ENCODE results near the gene LDAH. TPM values are rescaled to one million over a fixed set of nuclear protein-coding genes. Genes with fewer than 3 reads are reported as not detected.

The LDAH gene
- total RNA-seq, 1 donor: 17.4 TPM

DNA sequence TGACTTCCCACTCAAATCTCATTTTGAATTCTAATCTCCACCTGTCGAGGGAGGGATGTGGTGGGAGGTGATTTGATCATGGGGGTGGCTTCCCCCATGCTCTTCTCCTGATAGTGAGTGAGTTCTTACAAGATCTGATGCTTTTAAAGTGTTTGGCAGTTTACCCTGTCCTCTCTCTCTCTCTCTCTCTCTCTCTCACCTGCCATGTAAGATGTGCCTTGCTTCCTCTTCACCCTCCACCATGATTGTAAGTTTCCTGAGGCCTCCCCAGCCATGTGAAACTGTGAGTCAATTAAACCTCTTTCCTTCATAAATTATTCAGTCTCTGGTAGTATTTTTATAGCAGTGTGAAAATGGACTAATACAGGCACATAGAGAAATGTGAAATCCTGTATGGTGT is 7.0 kb upstream of the LDAH start:
- Histone ChIP-seq H3K4me1 (ENCODE audit: insufficient read depth, low read length) (no peaks in the 10 kb centered on the region), H3K27me3 (ENCODE audit: insufficient read depth, low read length) (no peaks in the 10 kb centered on the region), H3K4me2 (ENCODE audit: insufficient read depth, low read length) (no peak overlapping the region), H3K79me2 (ENCODE audit: insufficient read depth, low read length) (no peaks in the 10 kb centered on the region), H3K4me3 (ENCODE audit: insufficient read depth, low read length) (no peak overlapping the region), H4K20me1 (ENCODE audit: insufficient read depth, low read length) (no peaks in the 10 kb centered on the region), H2AFZ (ENCODE audit: low read length) (no peak overlapping the region), H3K36me3 (ENCODE audit: insufficient read depth, low read length) (no peaks in the 10 kb centered on the region), H3K9me3 (ENCODE audit: low read depth, low read length) (no peaks in the 10 kb centered on the region), H3K27ac (ENCODE audit: low read depth, low read length) (no peak overlapping the region)
- no peak for DNase-seq (ENCODE audit: insufficient read length, low spot score, missing footprints)
- TF ChIP-seq, protein P1, sequence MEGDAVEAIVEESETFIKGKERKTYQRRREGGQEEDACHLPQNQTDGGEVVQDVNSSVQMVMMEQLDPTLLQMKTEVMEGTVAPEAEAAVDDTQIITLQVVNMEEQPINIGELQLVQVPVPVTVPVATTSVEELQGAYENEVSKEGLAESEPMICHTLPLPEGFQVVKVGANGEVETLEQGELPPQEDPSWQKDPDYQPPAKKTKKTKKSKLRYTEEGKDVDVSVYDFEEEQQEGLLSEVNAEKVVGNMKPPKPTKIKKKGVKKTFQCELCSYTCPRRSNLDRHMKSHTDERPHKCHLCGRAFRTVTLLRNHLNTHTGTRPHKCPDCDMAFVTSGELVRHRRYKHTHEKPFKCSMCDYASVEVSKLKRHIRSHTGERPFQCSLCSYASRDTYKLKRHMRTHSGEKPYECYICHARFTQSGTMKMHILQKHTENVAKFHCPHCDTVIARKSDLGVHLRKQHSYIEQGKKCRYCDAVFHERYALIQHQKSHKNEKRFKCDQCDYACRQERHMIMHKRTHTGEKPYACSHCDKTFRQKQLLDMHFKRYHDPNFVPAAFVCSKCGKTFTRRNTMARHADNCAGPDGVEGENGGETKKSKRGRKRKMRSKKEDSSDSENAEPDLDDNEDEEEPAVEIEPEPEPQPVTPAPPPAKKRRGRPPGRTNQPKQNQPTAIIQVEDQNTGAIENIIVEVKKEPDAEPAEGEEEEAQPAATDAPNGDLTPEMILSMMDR (IDR thresholded peaks at IDR 0.05; ENCODE audit: extremely low read depth, low read depth, low read length): no peak

DNA sequence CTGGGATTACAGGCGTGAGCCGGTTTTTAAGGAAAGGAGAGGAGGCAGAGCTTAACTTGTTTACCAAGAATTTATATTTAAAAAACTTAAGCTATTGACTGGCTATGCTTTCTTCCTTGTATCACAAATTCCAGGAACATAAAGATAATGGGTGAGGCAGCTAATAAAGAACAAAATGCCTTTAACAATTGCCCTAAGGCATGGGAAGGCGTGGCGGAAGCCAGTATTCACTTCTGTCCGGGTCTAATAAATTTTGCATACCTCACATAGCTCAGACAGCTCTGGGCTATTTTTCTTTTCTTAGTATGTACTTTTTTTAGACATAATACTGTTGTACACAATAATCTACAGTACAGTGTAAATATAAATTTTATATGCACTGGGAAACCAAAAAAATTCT is 1.0 kb upstream of the LDAH start:
- no peaks in the 10 kb centered on the region for H3K27me3 ChIP-seq (ENCODE audit: insufficient read depth, low read length)
- H3K27ac ChIP-seq (ENCODE audit: low read depth, low read length): no peak overlapping the region
- DNase-seq (ENCODE audit: insufficient read length, low spot score, missing footprints): no peak
- H3K4me3 ChIP-seq (ENCODE audit: insufficient read depth, low read length): no peak overlapping the region
- no peaks in the 10 kb centered on the region for H3K9me3 ChIP-seq (ENCODE audit: low read depth, low read length)
- H3K36me3 ChIP-seq (ENCODE audit: insufficient read depth, low read length): no peaks in the 10 kb centered on the region
- H2AFZ ChIP-seq (ENCODE audit: low read length): no peak overlapping the region
- peaks cover 5% of the 10 kb centered on the region for H3K4me1 ChIP-seq (ENCODE audit: insufficient read depth, low read length)
- peaks cover 14% of the 10 kb centered on the region for H3K79me2 ChIP-seq (ENCODE audit: insufficient read depth, low read length)
- no peak overlapping the region for H3K4me2 ChIP-seq (ENCODE audit: insufficient read depth, low read length)
- H4K20me1 ChIP-seq (ENCODE audit: insufficient read depth, low read length): no peaks in the 10 kb centered on the region
- TF ChIP-seq, protein P1 (IDR thresholded peaks at IDR 0.05; ENCODE audit: extremely low read depth, low read depth, low read length): no peak

DNA sequence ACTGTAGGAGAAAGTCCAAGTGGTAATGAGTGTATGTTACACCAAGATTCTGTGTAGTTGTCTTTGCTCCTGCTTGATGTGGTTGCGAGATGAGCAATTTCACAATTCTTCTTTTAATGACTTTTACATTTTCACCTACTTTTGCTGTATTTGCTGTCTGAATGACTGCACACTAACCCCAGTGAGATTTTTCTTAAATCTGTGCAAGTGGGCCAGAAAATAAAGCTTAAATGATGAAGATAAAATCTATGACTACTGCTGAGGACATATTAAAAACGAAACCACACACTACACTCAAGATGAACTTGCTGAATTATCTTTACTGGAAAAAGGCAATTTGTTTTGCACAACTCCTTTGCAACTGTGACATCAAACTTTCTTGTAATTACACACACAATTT is 4.1 kb downstream of the LDAH start:
- Histone ChIP-seq H3K27ac (ENCODE audit: low read depth, low read length) (no peak overlapping the region), H3K4me1 (ENCODE audit: insufficient read depth, low read length) (peaks cover 5% of the 10 kb centered on the region), H3K27me3 (ENCODE audit: insufficient read depth, low read length) (no peaks in the 10 kb centered on the region), H2AFZ (ENCODE audit: low read length) (no peak overlapping the region), H3K9me3 (ENCODE audit: low read depth, low read length) (no peaks in the 10 kb centered on the region), H3K79me2 (ENCODE audit: insufficient read depth, low read length) (peaks cover 48% of the 10 kb centered on the region), H3K4me3 (ENCODE audit: insufficient read depth, low read length) (no peak overlapping the region), H3K36me3 (ENCODE audit: insufficient read depth, low read length) (no peaks in the 10 kb centered on the region), H4K20me1 (ENCODE audit: insufficient read depth, low read length) (peaks cover 5% of the 10 kb centered on the region), H3K4me2 (ENCODE audit: insufficient read depth, low read length) (no peak overlapping the region)
- TF ChIP-seq, protein P1 (IDR thresholded peaks at IDR 0.05; ENCODE audit: extremely low read depth, low read depth, low read length): no peak
- no peak for DNase-seq (ENCODE audit: insufficient read length, low spot score, missing footprints)

DNA sequence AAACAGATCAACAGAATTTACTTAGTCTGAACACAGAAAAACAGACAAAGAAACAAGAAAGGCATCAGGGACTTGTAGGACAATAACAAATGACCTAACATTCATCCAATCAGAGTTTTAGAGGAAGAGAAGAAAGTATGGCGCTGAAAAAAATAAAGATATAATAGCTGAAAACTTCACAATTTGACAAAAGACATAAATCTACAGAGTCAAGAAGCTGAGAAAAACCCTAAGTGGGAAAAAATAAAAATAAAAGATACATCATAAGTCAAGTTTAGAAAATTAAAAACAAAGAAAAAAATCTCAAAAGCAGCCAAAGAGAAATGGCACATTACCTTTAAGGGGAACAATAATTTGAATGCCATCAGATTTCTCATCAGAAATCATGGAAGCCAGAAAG is 7.7 kb downstream of the LDAH start:
- TF ChIP-seq, protein P1 (IDR thresholded peaks at IDR 0.05; ENCODE audit: extremely low read depth, low read depth, low read length): no peak
- Histone ChIP-seq H3K36me3 (ENCODE audit: insufficient read depth, low read length) (no peaks in the 10 kb centered on the region), H3K4me1 (ENCODE audit: insufficient read depth, low read length) (no peaks in the 10 kb centered on the region), H2AFZ (ENCODE audit: low read length) (no peak overlapping the region), H3K4me3 (ENCODE audit: insufficient read depth, low read length) (no peak overlapping the region), H4K20me1 (ENCODE audit: insufficient read depth, low read length) (peaks cover 6% of the 10 kb centered on the region), H3K79me2 (ENCODE audit: insufficient read depth, low read length) (peaks cover 44% of the 10 kb centered on the region), H3K27me3 (ENCODE audit: insufficient read depth, low read length) (no peaks in the 10 kb centered on the region), H3K4me2 (ENCODE audit: insufficient read depth, low read length) (no peak overlapping the region), H3K27ac (ENCODE audit: low read depth, low read length) (no peak overlapping the region), H3K9me3 (ENCODE audit: low read depth, low read length) (no peaks in the 10 kb centered on the region)
- DNase-seq (ENCODE audit: insufficient read length, low spot score, missing footprints): no peak
